K562 (cell line): ENCODE data around the gene NECTIN2. TPM values are rescaled to one million over a fixed set of nuclear protein-coding genes. Genes with fewer than 3 reads are reported as not detected.

ENCODE experiments used
- ARID1B ChIP-seq: fragments of 450-650 bp; IDR thresholded peaks from 2 replicates; pipeline ENCODE4 v1.6.1; 2016; ENCODE audit warnings: antibody characterized with exemption, mild to moderate bottlenecking, inconsistent platforms
- CREB3L1 ChIP-seq: fragments of 450-650 bp; IDR thresholded peaks from 2 replicates; pipeline ENCODE4 v1.6.1; 2014; ENCODE audit warnings: low read depth, mild to moderate bottlenecking, moderate library complexity, borderline replicate concordance
- CTCFL ChIP-seq: IDR thresholded peaks from 2 replicates; pipeline ENCODE4 v1.6.1; 2011; ENCODE audit warnings: borderline replicate concordance, low read depth, mild to moderate bottlenecking, moderate library complexity, low read length; ENCODE audit not compliant: insufficient read depth, poor library complexity, severe bottlenecking
- CXXC5 ChIP-seq: fragments of 250-450 bp; sonication (Bioruptor Pico); IDR thresholded peaks from 2 replicates; pipeline ENCODE4 v1.8.0; 2022; ENCODE audit warnings: inconsistent platforms, mild to moderate bottlenecking, moderate library complexity
- DEAF1 ChIP-seq: fragments of 450-650 bp; formaldehyde crosslinking; IDR thresholded peaks from 2 replicates; pipeline ENCODE4 v1.4.0; 2020; ENCODE audit warnings: mild to moderate bottlenecking, moderate library complexity
- FOXO4 ChIP-seq: fragments of 450-650 bp; formaldehyde crosslinking; IDR thresholded peaks from 2 replicates; pipeline ENCODE4 v1.4.0; 2020; ENCODE audit warnings: mild to moderate bottlenecking, moderate library complexity
- HDGF ChIP-seq: fragments of 450-650 bp; IDR thresholded peaks from 2 replicates; pipeline ENCODE4 v1.6.1; 2016
- KDM2B ChIP-seq: fragments of 250-450 bp; sonication (Bioruptor Pico); IDR thresholded peaks from 2 replicates; pipeline ENCODE4 v1.8.0; 2021; ENCODE audit warnings: mild to moderate bottlenecking, moderate library complexity
- L3MBTL2 ChIP-seq: fragments of 450-650 bp; IDR thresholded peaks from 2 replicates; pipeline ENCODE4 v1.6.1; 2016; ENCODE audit warnings: mild to moderate bottlenecking, moderate library complexity
- MLX ChIP-seq, 2 experiments: fragments of 450-650 bp in 1 of 2; sonication (generic) in 1 of 2; formaldehyde crosslinking; conservative IDR thresholded peaks; 2 replicates each; pipeline versions ENCODE4 v1.4.0 to v1.8.1; 2020 to 2022; ENCODE audit warnings: mild to moderate bottlenecking in 1 of 2, missing genetic modification reagents in 1 of 2
- RBBP5 ChIP-seq: fragments of 200-600 bp; sonication (generic); IDR thresholded peaks from 2 replicates; pipeline ENCODE4 v1.6.1; 2012; ENCODE audit warnings: borderline replicate concordance, mild to moderate bottlenecking, low read length, control low read depth, inconsistent platforms; ENCODE audit not compliant: insufficient read depth, poor library complexity, severe bottlenecking
- SUPT5H ChIP-seq: fragments of 450-650 bp; IDR thresholded peaks from 2 replicates; pipeline ENCODE4 v1.6.1; 2016
- TFAP4 ChIP-seq: sonication (generic); formaldehyde crosslinking; IDR thresholded peaks from 2 replicates; pipeline ENCODE4 v1.8.0; 2022; ENCODE audit warnings: missing genetic modification reagents, mild to moderate bottlenecking, moderate library complexity, borderline replicate concordance
- TRIM28 ChIP-seq: fragments of 450-650 bp; IDR thresholded peaks from 2 replicates; pipeline ENCODE4 v1.6.1; 2017
- ZNF408 ChIP-seq: fragments of 250-450 bp; sonication (Bioruptor Pico); IDR thresholded peaks from 2 replicates; pipeline ENCODE4 v1.4.0; 2020; ENCODE audit warnings: low read depth, mild to moderate bottlenecking, moderate library complexity
- ZNF41 ChIP-seq: fragments of 250-450 bp; sonication (Bioruptor Pico); conservative IDR thresholded peaks from 2 replicates; pipeline ENCODE4 v1.4.0; 2020; ENCODE audit warnings: mild to moderate bottlenecking
- ZNF695 ChIP-seq: fragments of 450-650 bp; formaldehyde crosslinking; IDR thresholded peaks from 2 replicates; pipeline ENCODE4 v1.4.0; 2020; ENCODE audit warnings: mild to moderate bottlenecking, moderate library complexity
- polyA plus RNA-seq, 8 experiments: library from polyadenylated mRNA; depleted of rRNA in 4 of 8; stranded (reverse) in 5 of 8; unstranded in 3 of 8; fragments of >200 nt; fragmentation: Nextera tagmentation in 2 of 8; fragmentation: Illumina TruSeq in 1 of 8; extraction: Ambion mirVana in 2 of 8; extraction: Trizol in 1 of 8; gene quantifications; 2 replicates each; pipeline versions ENCODE4 v1.2.1 to v1.2.3, GENCODE V29; 2011 to 2014; ENCODE audit warnings: inconsistent platforms in 1 of 8, missing spikeins in 1 of 8
- total RNA-seq, 7 experiments: library from RNA; depleted of rRNA in 6 of 7; stranded (reverse); fragments of >200 nt in 6 of 7; fragmentation: Illumina TruSeq in 2 of 7; extraction: Trizol in 2 of 7; gene quantifications; 2 replicates each; pipeline versions ENCODE4 v1.2.1 to v1.2.3, GENCODE V29; 2011 to 2021; ENCODE audit warnings: low replicate concordance in 1 of 7

Gene NECTIN2
- total and polyA plus RNA-seq, 9 of the 15 experiments (the other 6 are each of a cell fraction or from before 2014, with no cell fraction given) = 3.9 to 94.9 (median 34.9) TPM

- TF ChIP-seq DEAF1 (CRISPR knock-in tag) (peak; percentile 100), TFAP4 (CRISPR knock-in tag) (peak; percentile 45; the same call in 1 of the 2 replicates), RBBP5 (peak; percentile 34), L3MBTL2 (peak; percentile 70), SUPT5H (peak; percentile 59), ARID1B (0 out of 2 replicates have a peak, but pooled peaks have one; percentile 43), CREB3L1 (0 out of 2 replicates have a peak, but pooled peaks have one; percentile 18), TRIM28 (peak; percentile 77), CTCFL (peak; percentile 24), KDM2B (CRISPR knock-in tag) (0 out of 2 replicates have a peak, but pooled peaks have one; percentile 19), ZNF408 (CRISPR knock-in tag) (no peak), FOXO4 (CRISPR knock-in tag) (0 out of 2 replicates have a peak, but pooled peaks have one; percentile 51), HDGF (peak; percentile 28; the same call in 1 of the 2 replicates), CXXC5 (CRISPR knock-in tag) (peak; percentile 51; the same call in 1 of the 2 replicates), MLX (CRISPR knock-in tag; conservative IDR thresholded peaks at IDR 0.05) (0 out of 4 replicates have a peak, but pooled peaks of 1 of the 2 experiments have one; percentile 66), ZNF41 (CRISPR knock-in tag) (peak; percentile 42; the same call in 1 of the 2 replicates), ZNF695 (no peak)
These were observed at the start of gene NECTIN2 (continued) for GRCh38 chr19:44845612-44846454.
